ENCODE data around the gene SOX11.

Gene SOX11

DNA sequence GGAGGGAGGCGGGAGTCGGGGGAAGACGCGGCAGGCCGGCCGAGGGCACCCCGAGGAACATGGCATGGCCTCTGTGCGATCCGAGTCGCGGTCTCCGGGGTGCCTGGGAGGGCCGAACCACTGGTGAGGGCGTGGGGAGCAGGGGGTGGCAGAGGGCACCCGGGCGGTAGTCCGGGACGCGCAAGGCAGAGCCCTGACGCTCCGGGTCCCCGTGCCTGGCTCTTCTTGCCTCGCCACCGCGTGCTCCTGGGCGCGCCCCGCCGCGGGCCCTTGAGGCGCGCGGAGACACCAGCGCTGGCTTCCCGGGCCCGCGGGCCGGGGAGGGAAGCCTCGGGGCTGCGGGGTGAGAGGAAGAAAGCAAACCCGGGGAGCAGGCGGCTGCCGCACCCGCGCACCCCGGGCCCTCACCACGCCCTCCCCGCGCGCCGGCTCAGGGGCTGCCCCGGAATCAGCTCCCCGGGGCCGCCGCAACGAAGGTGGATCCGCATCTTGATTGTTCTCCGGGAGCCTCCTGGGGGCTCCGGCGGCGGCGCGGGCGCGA, 4.3 kb downstream of the SOX11 start:
- H3K4me3 ChIP-seq (ENCODE audit: control insufficient read depth, low read depth, low read length) = peak overlapping the region; percentile 34
- TF ChIP-seq, protein P1, sequence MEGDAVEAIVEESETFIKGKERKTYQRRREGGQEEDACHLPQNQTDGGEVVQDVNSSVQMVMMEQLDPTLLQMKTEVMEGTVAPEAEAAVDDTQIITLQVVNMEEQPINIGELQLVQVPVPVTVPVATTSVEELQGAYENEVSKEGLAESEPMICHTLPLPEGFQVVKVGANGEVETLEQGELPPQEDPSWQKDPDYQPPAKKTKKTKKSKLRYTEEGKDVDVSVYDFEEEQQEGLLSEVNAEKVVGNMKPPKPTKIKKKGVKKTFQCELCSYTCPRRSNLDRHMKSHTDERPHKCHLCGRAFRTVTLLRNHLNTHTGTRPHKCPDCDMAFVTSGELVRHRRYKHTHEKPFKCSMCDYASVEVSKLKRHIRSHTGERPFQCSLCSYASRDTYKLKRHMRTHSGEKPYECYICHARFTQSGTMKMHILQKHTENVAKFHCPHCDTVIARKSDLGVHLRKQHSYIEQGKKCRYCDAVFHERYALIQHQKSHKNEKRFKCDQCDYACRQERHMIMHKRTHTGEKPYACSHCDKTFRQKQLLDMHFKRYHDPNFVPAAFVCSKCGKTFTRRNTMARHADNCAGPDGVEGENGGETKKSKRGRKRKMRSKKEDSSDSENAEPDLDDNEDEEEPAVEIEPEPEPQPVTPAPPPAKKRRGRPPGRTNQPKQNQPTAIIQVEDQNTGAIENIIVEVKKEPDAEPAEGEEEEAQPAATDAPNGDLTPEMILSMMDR (IDR thresholded peaks at IDR 0.05; ENCODE audit: control insufficient read depth, insufficient read depth, low read depth, low read length, missing control alignments) = no peak
- DNase-seq (ENCODE audit: low read depth) = no peak

DNA sequence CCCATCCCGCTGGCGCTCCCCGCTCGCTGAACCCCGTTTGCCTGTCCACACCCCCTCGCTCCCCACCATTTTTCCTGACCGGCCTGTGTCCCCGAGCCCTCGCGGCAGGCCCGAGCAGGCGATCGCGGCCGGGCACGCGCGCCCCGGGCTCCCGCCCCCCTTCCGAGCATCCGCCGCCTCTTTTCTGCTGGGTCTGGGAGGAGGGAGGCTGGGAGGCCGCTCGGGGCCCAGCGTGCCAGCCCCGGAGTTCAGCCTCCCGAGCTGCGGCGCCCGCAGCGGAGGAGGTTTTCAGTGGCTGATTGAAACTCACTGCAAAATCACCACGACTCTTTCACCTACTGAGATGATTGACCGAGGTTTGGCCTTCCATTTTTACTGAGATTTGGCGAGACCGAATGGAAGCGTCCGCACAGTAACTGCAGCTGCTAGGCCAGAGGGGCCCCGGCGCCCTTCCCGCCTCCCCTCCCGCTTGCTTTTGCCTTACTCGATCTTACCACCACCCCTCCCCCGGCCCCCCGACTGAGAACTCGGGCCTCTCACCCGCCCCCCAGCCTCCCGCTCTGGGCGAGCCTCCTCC, 4.8 kb downstream of the SOX11 start:
- peak overlapping the region; percentile 22 for H3K4me3 ChIP-seq (ENCODE audit: control insufficient read depth, low read depth, low read length)
- DNase-seq (ENCODE audit: low read depth) = no peak
- TF ChIP-seq, protein P1 (IDR thresholded peaks at IDR 0.05; ENCODE audit: control insufficient read depth, insufficient read depth, low read depth, low read length, missing control alignments) = no peak

DNA sequence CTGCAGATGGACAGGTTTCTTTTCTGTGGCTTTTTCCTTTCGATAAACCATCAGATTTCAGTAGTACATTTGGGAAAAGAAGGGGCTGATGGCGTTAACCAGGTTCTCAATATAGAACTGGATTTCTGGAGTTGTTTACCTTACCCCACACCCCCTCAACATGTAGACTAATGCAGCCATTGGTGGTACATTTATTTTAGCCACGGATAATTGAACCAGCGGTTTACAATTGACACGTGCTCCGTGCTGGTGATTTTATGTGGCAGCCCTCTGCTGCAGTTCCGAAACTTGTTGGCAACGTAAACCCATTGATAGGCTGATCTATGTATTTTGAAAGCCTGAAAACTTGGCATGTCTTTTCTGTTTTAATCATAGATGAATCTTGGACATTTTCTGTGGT, 5.4 kb downstream of the SOX11 start:
- TF ChIP-seq, protein P1 (IDR thresholded peaks at IDR 0.05; ENCODE audit: control insufficient read depth, insufficient read depth, low read depth, low read length, missing control alignments) = no peak
- H3K4me3 ChIP-seq (ENCODE audit: control insufficient read depth, low read depth, low read length) = no peak overlapping the region
- no peak for DNase-seq (ENCODE audit: low read depth)

DNA sequence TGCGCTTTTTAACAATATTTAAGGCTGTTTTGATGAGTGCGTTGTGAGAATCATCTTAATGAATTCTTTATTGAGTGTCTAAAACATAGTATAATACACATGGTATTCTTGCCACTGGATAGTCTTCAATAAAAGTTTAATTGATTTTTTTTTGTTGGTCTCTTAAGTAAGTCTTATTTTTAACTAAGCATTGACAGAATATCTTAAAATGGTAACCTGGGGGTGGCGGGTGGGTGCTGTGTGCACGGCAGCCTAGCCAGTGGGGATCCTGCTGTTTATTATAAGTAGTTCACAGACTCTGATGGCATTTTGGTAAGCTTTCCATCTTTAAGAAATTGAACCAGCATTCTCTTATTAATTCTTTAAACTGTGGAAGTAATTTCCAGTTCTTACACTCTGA, 6.0 kb downstream of the SOX11 start:
- TF ChIP-seq, protein P1 (IDR thresholded peaks at IDR 0.05; ENCODE audit: control insufficient read depth, insufficient read depth, low read depth, low read length, missing control alignments) = no peak
- no peak for DNase-seq (ENCODE audit: low read depth)
- H3K4me3 ChIP-seq (ENCODE audit: control insufficient read depth, low read depth, low read length) = no peak overlapping the region

DNA sequence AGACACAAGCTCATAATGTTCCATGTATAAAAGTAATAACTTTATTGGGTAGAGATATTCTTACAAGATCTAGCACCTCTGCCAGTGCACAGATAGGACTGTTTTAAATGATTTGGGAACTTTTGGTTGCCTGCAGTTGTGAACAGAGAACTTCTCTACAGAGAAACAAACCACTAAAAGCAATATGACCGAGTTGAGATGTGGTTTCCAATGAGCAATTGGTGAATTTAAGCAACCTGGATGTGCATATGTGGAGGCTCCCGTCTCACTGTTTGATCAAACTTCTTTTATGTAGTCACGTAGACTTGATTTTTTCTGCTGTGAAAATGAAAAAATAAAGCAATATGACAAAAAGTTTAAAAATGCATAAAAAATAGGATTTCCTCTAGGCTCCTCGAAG, 7.8 kb downstream of the SOX11 start:
- TF ChIP-seq, protein P1 (IDR thresholded peaks at IDR 0.05; ENCODE audit: control insufficient read depth, insufficient read depth, low read depth, low read length, missing control alignments) = no peak
- DNase-seq (ENCODE audit: low read depth) = no peak
- H3K4me3 ChIP-seq (ENCODE audit: control insufficient read depth, low read depth, low read length) = no peak overlapping the region

DNA sequence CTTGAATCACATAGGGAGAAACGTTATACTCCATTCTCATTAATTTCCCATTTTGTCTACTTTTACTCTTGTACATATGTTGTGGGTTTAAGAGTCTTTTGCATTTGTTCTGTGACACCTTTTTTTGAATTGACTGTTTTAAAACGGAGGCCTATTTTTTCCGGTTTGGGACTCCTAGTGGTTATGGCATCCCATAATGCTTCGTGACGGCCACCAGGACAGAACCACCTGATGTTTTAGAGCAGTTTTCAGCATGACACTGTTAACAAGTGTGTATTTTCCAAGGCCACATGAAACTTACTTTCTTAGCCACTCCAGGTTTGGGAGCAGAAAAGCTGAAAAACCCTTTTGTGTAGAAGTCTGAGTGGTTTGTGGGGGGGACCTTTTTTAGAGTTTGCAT, 8.4 kb downstream of the SOX11 start:
- no peak for DNase-seq (ENCODE audit: low read depth)
- H3K4me3 ChIP-seq (ENCODE audit: control insufficient read depth, low read depth, low read length) = no peak overlapping the region
- TF ChIP-seq, protein P1 (IDR thresholded peaks at IDR 0.05; ENCODE audit: control insufficient read depth, insufficient read depth, low read depth, low read length, missing control alignments) = no peak

Measured in AG09309 (cell line).